Measurements from ENCODE around the gene ARHGAP15. TPM values are rescaled to one million over a fixed set of nuclear protein-coding genes. Genes with fewer than 3 reads are reported as not detected.

Gene ARHGAP15
- total and polyA plus RNA-seq, 2 experiments from 2014 or later = 0.26 TPM; not detected in 1

DNA sequence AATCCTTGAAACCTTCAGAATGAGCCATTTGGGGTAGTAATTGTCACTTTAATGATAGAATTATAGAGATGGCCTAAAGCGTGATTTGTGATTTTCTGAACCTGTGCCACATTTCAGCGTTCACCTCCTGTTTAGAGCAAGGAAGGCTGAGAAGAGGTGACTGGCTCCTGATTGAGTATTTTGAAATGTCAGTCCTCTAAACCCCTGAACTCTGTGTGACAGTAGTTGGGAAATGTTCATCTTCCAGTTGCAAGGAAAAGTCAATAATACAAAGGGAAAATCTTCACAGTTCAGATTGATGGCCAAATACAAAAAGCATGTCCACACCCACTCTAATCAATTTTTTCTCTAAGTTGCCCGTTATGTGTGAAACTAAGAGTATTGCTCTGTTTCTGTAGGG lies 305.2 kb downstream of the ARHGAP15 start:
- Histone ChIP-seq H3K4me3 (no peak overlapping the region), H3K9me2 (ENCODE audit: insufficient read depth) (no peaks in the 10 kb centered on the region), H3F3A (replicated peaks; ENCODE audit: low read depth) (no peaks in the 10 kb centered on the region), H3K36me3 (ENCODE audit: insufficient read depth) (no peaks in the 10 kb centered on the region), H3K79me2 (replicated peaks; ENCODE audit: insufficient read depth) (no peaks in the 10 kb centered on the region), H3K4me1 (ENCODE audit: insufficient read depth) (no peaks in the 10 kb centered on the region), H3K4me2 (no peak overlapping the region), H3K27ac (ENCODE audit: low read depth) (no peak overlapping the region), H3K27me3 (ENCODE audit: insufficient read depth) (no peaks in the 10 kb centered on the region), H4K20me1 (replicated peaks; ENCODE audit: insufficient read depth) (no peaks in the 10 kb centered on the region), H2AFZ (no peak overlapping the region)
- no peaks in the 10 kb centered on the region for H3K36me3 Mint-ChIP-seq (ENCODE audit: low read depth)
- no peaks in the 10 kb centered on the region for H3K4me1 Mint-ChIP-seq
- no peaks in the 10 kb centered on the region for H3K9me3 Mint-ChIP-seq
- H3K4me3 Mint-ChIP-seq = no peak overlapping the region
- ATAC-seq (no peak), DNase-seq (ENCODE audit: low spot score) (no peak)
- H3K27ac Mint-ChIP-seq = no peak overlapping the region
- TF ChIP-seq, protein P1, sequence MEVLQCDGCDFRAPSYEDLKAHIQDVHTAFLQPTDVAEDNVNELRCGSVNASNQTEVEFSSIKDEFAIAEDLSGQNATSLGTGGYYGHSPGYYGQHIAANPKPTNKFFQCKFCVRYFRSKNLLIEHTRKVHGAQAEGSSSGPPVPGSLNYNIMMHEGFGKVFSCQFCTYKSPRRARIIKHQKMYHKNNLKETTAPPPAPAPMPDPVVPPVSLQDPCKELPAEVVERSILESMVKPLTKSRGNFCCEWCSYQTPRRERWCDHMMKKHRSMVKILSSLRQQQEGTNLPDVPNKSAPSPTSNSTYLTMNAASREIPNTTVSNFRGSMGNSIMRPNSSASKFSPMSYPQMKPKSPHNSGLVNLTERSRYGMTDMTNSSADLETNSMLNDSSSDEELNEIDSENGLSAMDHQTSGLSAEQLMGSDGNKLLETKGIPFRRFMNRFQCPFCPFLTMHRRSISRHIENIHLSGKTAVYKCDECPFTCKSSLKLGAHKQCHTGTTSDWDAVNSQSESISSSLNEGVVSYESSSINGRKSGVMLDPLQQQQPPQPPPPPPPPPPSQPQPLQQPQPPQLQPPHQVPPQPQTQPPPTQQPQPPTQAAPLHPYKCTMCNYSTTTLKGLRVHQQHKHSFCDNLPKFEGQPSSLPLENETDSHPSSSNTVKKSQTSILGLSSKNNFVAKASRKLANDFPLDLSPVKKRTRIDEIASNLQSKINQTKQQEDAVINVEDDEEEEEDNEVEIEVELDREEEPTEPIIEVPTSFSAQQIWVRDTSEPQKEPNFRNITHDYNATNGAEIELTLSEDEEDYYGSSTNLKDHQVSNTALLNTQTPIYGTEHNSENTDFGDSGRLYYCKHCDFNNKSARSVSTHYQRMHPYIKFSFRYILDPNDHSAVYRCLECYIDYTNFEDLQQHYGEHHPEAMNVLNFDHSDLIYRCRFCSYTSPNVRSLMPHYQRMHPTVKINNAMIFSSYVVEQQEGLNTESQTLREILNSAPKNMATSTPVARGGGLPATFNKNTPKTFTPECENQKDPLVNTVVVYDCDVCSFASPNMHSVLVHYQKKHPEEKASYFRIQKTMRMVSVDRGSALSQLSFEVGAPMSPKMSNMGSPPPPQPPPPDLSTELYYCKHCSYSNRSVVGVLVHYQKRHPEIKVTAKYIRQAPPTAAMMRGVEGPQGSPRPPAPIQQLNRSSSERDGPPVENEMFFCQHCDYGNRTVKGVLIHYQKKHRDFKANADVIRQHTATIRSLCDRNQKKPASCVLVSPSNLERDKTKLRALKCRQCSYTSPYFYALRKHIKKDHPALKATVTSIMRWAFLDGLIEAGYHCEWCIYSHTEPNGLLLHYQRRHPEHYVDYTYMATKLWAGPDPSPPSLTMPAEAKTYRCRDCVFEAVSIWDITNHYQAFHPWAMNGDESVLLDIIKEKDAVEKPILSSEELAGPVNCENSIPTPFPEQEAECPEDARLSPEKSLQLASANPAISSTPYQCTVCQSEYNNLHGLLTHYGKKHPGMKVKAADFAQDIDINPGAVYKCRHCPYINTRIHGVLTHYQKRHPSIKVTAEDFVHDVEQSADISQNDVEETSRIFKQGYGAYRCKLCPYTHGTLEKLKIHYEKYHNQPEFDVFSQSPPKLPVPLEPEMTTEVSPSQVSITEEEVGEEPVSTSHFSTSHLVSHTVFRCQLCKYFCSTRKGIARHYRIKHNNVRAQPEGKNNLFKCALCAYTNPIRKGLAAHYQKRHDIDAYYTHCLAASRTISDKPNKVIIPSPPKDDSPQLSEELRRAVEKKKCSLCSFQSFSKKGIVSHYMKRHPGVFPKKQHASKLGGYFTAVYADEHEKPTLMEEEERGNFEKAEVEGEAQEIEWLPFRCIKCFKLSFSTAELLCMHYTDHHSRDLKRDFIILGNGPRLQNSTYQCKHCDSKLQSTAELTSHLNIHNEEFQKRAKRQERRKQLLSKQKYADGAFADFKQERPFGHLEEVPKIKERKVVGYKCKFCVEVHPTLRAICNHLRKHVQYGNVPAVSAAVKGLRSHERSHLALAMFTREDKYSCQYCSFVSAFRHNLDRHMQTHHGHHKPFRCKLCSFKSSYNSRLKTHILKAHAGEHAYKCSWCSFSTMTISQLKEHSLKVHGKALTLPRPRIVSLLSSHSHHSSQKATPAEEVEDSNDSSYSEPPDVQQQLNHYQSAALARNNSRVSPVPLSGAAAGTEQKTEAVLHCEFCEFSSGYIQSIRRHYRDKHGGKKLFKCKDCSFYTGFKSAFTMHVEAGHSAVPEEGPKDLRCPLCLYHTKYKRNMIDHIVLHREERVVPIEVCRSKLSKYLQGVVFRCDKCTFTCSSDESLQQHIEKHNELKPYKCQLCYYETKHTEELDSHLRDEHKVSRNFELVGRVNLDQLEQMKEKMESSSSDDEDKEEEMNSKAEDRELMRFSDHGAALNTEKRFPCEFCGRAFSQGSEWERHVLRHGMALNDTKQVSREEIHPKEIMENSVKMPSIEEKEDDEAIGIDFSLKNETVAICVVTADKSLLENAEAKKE (CRISPR knock-in tag; IDR thresholded peaks at IDR 0.05) = no peak
- TF ChIP-seq, protein P2, sequence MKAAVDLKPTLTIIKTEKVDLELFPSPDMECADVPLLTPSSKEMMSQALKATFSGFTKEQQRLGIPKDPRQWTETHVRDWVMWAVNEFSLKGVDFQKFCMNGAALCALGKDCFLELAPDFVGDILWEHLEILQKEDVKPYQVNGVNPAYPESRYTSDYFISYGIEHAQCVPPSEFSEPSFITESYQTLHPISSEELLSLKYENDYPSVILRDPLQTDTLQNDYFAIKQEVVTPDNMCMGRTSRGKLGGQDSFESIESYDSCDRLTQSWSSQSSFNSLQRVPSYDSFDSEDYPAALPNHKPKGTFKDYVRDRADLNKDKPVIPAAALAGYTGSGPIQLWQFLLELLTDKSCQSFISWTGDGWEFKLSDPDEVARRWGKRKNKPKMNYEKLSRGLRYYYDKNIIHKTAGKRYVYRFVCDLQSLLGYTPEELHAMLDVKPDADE (IDR thresholded peaks at IDR 0.05) = no peak
- TF ChIP-seq JUNB (IDR thresholded peaks at IDR 0.05; ENCODE audit: unreplicated experiment) (no peak), ZNF331 (CRISPR knock-in tag; IDR thresholded peaks at IDR 0.05; ENCODE audit: low read depth) (no peak), POLR2AphosphoS5 (IDR thresholded peaks at IDR 0.05; ENCODE audit: low read depth) (no peak), STAT1 (IDR thresholded peaks at IDR 0.05; ENCODE audit: unreplicated experiment) (no peak)
- TF ChIP-seq, protein P3, sequence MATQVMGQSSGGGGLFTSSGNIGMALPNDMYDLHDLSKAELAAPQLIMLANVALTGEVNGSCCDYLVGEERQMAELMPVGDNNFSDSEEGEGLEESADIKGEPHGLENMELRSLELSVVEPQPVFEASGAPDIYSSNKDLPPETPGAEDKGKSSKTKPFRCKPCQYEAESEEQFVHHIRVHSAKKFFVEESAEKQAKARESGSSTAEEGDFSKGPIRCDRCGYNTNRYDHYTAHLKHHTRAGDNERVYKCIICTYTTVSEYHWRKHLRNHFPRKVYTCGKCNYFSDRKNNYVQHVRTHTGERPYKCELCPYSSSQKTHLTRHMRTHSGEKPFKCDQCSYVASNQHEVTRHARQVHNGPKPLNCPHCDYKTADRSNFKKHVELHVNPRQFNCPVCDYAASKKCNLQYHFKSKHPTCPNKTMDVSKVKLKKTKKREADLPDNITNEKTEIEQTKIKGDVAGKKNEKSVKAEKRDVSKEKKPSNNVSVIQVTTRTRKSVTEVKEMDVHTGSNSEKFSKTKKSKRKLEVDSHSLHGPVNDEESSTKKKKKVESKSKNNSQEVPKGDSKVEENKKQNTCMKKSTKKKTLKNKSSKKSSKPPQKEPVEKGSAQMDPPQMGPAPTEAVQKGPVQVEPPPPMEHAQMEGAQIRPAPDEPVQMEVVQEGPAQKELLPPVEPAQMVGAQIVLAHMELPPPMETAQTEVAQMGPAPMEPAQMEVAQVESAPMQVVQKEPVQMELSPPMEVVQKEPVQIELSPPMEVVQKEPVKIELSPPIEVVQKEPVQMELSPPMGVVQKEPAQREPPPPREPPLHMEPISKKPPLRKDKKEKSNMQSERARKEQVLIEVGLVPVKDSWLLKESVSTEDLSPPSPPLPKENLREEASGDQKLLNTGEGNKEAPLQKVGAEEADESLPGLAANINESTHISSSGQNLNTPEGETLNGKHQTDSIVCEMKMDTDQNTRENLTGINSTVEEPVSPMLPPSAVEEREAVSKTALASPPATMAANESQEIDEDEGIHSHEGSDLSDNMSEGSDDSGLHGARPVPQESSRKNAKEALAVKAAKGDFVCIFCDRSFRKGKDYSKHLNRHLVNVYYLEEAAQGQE (IDR thresholded peaks at IDR 0.05; ENCODE audit: unreplicated experiment) = no peak
- no peaks in the 10 kb centered on the region for H3K27me3 Mint-ChIP-seq (ENCODE audit: insufficient read depth, low read depth, poor library complexity)

Data from GM23338 (cell line).